ENCODE measurements around the gene TMEM17. TPM values are rescaled to one million over a fixed set of nuclear protein-coding genes. Genes with fewer than 3 reads are reported as not detected.

The TMEM17 gene
- total RNA-seq, 3 donors from 2014 or later = 0.08 to 0.15 TPM; not detected in 1

DNA sequence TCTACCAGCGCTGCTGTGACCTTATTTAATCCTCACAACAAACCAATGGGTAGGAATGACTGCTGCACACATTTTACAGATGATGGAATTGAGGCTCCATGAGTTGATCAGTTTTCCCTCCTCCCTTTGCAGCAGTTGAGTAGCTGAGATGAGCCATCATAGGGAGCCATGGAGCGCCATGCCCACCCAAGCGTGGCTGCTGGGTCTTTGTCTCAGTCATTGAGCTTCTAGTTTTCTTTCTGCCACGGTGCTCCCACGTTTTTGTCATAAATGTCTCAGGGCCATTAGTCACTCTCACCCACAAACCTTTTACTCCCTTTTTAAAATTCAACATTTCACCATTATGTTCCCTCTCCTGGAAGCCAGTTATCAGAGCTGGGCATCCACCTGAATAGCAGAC lies 45.8 kb downstream of the TMEM17 start:
- Mint-ChIP-seq H3K4me1 (ENCODE audit: low read depth) (peaks cover 2% of the 10 kb centered on the region), H3K36me3 (ENCODE audit: insufficient read depth) (no peaks in the 10 kb centered on the region), H3K9me3 (no peaks in the 10 kb centered on the region), H3K4me3 (no peak overlapping the region), H3K27me3 (ENCODE audit: low read depth) (peaks cover 7% of the 10 kb centered on the region)
- DNase-seq = no peak
- ATAC-seq = no peak

DNA sequence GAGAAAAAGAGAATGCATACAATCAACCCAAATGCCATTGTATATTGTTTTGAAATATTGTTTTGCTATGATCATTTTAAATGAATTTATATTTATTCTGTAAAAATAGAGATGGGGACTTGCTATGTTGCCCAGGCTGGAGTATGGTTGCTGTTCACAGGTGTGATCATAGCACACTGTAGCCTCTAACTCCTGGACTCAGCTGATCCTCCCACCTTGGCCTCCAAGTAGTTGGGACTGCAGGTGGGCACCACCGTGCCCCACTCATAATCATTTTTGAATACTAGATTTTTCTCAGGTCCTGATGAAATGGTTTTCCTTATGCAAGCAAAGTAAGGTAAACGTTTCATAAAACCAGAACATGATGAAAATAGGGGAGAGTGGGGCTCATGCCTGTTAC lies 46.3 kb downstream of the TMEM17 start:
- no peaks in the 10 kb centered on the region for H3K36me3 Mint-ChIP-seq (ENCODE audit: insufficient read depth)
- peaks cover 2% of the 10 kb centered on the region for H3K4me1 Mint-ChIP-seq (ENCODE audit: low read depth)
- no peaks in the 10 kb centered on the region for H3K9me3 Mint-ChIP-seq
- no peak overlapping the region for H3K4me3 Mint-ChIP-seq
- ATAC-seq (no peak), DNase-seq (no peak)
- peaks cover 7% of the 10 kb centered on the region for H3K27me3 Mint-ChIP-seq (ENCODE audit: low read depth)

DNA sequence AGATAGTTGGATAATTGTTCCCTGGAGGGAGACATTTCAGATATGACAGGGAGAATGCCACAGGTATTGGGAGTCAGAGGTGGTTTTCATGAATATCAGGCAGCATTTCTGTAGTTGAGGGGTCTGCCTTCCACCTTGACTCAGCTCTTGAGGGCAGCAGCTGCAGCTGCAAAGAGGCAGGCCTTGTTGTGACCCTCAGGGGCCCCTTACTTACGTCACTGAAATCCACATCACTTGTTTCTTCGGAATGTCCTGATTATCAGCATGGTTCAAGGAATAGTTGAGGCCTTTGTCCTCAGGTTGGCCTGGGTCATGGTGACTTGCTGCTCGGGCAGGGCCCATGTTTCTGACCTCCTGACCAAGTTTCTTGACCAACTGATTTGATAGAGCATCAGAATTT lies 46.9 kb downstream of the TMEM17 start:
- Mint-ChIP-seq H3K4me3 (no peak overlapping the region), H3K9me3 (no peaks in the 10 kb centered on the region), H3K27me3 (ENCODE audit: low read depth) (peaks cover 7% of the 10 kb centered on the region), H3K36me3 (ENCODE audit: insufficient read depth) (no peaks in the 10 kb centered on the region), H3K4me1 (ENCODE audit: low read depth) (peaks cover 2% of the 10 kb centered on the region)
- DNase-seq (no peak), ATAC-seq (no peak)

DNA sequence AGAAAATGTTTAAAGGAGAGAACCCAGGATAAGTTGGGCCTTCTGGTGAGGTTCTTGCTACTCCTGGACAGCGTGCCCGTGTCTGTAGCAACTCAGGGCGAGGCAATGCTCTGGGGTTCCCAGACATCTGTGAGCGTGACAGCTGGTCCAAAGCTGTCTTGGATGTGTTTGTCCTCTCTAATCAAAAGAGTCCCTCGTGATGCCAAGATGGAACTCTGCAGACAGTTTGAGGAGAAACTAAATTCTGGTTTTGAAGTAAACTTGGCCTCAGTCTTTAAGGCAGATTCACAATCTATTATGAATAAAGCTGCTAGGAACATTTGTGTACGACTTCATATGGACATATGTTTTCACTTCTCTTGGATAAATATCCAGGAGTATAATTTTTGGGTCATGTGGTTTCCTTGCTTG lies 47.3 kb downstream of the TMEM17 start:
- DNase-seq (no peak), ATAC-seq (no peak)
- Mint-ChIP-seq H3K4me1 (ENCODE audit: low read depth) (peaks cover 2% of the 10 kb centered on the region), H3K36me3 (ENCODE audit: insufficient read depth) (no peaks in the 10 kb centered on the region), H3K27me3 (ENCODE audit: low read depth) (peaks cover 7% of the 10 kb centered on the region), H3K4me3 (no peak overlapping the region), H3K9me3 (no peaks in the 10 kb centered on the region)

DNA sequence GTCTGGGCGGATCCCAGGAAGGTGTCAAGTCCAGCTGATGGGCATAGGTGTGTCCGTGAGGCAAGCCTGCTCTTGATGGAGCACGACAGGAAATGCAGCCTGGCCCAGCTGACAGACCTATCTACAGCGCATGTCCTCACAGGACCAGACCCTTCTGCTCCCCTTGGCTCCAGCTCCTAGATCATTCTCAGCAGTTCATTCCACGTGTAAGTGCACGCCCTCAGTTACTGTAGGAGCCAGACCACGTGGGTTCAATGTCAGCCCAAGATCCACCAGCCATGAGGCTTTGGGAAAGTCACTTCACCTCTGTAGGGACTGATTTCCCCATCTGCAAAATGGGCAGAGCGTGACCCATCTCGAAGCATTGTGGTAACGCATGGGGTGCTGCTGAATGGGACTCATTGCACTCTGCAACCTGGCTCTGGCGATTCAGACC lies 47.8 kb downstream of the TMEM17 start:
- Mint-ChIP-seq H3K36me3 (ENCODE audit: insufficient read depth) (no peaks in the 10 kb centered on the region), H3K4me3 (no peak overlapping the region), H3K27me3 (ENCODE audit: low read depth) (peaks cover 7% of the 10 kb centered on the region), H3K9me3 (no peaks in the 10 kb centered on the region), H3K4me1 (ENCODE audit: low read depth) (peaks cover 2% of the 10 kb centered on the region)
- DNase-seq (no peak), ATAC-seq (no peak)

DNA sequence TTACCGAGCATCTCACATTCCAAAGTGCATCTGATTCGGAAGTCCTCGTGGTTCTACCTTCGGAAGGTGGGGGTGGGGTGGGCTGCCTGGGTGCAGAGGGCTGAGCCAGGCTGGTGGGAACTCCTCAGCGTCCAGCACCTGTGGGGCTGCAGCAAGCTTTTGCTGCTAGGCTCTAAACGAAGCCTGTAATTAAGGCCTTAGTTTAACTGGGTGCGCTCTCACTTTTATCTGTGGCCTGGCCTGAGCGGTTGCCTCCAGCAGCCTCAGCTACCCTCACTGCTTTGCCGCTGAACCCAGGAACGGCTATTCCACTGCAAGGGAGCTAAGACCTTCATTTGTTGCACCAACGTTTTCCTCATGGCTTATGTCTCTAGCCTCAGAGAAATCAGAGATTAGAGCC lies 48.4 kb downstream of the TMEM17 start:
- DNase-seq = no peak
- no peaks in the 10 kb centered on the region for H3K9me3 Mint-ChIP-seq
- H3K27me3 Mint-ChIP-seq (ENCODE audit: low read depth) = peaks cover 7% of the 10 kb centered on the region
- peak overlapping the region; percentile 42 for H3K4me3 Mint-ChIP-seq
- ATAC-seq = no peak
- no peaks in the 10 kb centered on the region for H3K36me3 Mint-ChIP-seq (ENCODE audit: insufficient read depth)
- peaks cover 2% of the 10 kb centered on the region for H3K4me1 Mint-ChIP-seq (ENCODE audit: low read depth)

DNA sequence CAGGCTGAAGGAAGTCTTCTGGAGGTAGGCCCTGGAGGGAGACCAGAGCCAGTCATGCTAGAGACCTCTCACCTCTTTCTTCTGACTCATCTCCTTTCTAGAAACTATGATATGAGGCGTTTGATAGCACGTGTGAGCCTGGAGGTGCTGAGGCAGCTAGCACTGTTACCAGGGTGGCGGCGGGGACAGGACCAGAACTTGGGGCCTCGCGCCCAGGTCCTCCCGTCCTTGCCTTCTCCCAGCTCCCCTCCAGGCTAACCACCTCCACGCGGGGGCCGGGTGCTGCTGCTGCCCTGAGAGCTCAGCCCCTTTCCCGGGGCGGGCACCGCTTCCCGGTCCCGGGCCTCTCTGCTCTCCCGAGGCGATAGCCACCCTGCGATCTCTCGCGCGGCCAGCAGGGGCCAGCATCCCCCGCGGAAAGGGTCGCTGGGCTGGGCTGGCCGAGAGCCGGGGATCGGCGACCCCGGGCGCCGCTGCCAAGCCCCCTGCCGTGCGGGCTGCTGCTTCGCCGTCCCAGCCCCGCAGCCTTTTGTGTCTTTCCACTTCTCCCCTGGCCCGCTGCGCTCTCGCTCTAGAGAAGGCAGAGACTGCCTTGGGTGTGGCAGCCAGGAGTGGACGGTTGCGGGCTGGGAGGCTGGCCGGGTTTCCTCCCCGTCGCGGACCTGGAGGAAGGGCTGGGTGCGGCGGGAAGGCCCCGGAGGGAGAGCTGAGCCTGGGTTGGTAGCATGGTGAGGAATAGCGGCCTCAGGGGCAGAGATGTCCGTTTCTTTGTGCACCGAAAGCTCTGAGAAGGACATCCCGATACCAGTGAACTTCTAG lies 49.1 kb downstream of the TMEM17 start:
- Mint-ChIP-seq H3K36me3 (ENCODE audit: insufficient read depth) (no peaks in the 10 kb centered on the region), H3K27me3 (ENCODE audit: low read depth) (peaks cover 7% of the 10 kb centered on the region), H3K4me1 (ENCODE audit: low read depth) (peaks cover 2% of the 10 kb centered on the region), H3K9me3 (no peaks in the 10 kb centered on the region), H3K4me3 (peak overlapping the region; percentile 42)
- peak; percentile 61 for DNase-seq
- peak; percentile 89 to 91 for ATAC-seq

DNA sequence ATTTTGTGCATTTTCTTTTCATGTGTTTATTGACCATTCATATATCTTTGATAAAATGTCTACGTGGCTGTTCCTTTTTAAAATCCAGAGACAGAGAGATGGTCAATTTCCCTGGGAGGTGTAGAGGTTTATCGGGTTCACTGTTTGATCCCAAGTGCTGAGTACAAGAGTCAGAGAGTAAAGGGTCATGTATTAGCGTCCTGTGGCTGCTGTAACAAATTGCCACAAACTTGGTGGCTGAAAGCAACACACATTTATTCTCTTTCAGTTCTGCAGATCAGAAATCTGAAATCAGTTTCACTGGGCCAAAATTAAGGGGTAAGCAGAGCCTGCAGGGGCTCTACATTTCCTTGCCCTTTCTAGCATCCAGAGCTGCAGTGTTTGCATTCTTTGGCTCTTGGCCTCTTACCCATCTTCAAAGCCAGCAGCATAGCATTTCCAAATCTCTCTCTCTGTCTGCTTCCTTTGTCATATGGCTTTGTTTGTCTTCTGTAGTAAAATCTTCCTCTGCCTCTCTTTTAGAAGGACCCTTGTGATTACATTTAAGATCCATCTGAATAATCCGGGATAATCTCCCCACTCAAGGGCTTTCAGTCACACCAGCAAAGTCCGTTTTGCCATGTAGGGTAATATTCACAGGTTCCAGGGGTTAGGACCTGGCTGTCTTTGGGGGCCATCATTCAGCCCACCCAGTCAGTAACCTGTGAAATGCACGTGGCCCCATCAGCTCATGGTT lies 49.9 kb downstream of the TMEM17 start:
- no peak for ATAC-seq
- H3K9me3 Mint-ChIP-seq = no peaks in the 10 kb centered on the region
- no peak overlapping the region for H3K4me3 Mint-ChIP-seq
- no peaks in the 10 kb centered on the region for H3K36me3 Mint-ChIP-seq (ENCODE audit: insufficient read depth)
- peaks cover 2% of the 10 kb centered on the region for H3K4me1 Mint-ChIP-seq (ENCODE audit: low read depth)
- H3K27me3 Mint-ChIP-seq (ENCODE audit: low read depth) = peaks cover 7% of the 10 kb centered on the region
- no peak for DNase-seq

DNA sequence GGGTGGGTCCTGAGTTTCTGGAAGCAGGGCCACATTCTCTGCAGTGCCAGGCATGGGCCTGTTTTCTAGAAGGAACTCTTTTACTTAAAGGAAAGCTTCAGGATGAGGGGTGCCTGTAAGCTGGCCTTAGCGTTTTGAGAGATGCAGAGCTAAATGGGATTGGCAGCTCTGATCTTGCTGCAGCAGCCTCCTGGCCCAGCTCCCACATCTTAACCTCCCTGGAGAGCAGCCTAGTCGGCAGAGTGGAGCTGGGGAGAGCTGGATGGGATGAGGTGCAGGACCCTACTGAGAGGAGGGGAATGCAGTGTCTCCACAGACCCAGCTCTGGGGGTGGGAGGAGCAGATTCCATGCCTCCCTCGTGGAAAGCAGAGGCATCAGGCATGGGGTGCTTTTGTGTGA lies 52.0 kb downstream of the TMEM17 start:
- Mint-ChIP-seq H3K27me3 (ENCODE audit: low read depth) (peaks cover 7% of the 10 kb centered on the region), H3K4me3 (no peak overlapping the region), H3K9me3 (no peaks in the 10 kb centered on the region), H3K4me1 (ENCODE audit: low read depth) (peaks cover 2% of the 10 kb centered on the region), H3K36me3 (ENCODE audit: insufficient read depth) (no peaks in the 10 kb centered on the region)
- ATAC-seq = no peak
- DNase-seq = no peak

DNA sequence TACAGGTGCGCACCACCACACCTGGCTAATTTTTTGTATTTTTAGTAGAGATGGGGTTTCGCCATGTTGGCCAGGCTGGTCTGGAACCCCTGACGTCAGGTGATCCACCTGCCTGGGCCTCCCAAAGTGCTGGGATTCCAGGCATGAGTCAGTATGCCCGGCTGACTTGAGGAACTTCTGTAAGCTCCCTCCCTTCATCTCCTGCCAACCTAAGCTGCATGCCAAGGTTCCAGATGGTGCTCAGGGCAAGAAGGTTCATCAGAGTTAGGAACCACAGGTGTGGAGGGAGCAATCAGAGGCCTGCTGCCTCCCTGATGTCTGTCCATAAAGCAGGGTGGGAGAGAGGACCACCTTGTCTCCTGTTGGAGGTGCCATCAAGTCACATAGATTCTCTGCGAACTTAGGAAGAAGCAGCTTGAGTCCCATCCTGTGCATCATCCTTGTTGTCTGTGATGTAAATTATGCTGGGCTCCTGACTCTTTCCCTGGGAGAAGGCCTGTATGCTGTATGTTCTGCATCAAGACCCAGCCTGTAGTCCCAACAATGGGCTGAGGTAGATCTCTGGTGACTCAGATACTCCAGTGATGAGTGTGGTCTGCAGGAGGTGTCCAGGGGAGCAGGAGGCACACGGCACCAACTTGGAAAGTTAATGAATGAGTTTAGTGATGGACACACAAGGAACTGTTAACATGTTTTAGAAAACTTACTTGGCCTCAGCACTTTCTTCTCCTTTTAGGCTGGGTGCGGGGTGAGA lies 53.1 kb downstream of the TMEM17 start:
- no peaks in the 10 kb centered on the region for H3K9me3 Mint-ChIP-seq
- peaks cover 7% of the 10 kb centered on the region for H3K27me3 Mint-ChIP-seq (ENCODE audit: low read depth)
- peaks cover 2% of the 10 kb centered on the region for H3K4me1 Mint-ChIP-seq (ENCODE audit: low read depth)
- DNase-seq = no peak
- H3K4me3 Mint-ChIP-seq = no peak overlapping the region
- H3K36me3 Mint-ChIP-seq (ENCODE audit: insufficient read depth) = no peaks in the 10 kb centered on the region
- ATAC-seq = no peak

DNA sequence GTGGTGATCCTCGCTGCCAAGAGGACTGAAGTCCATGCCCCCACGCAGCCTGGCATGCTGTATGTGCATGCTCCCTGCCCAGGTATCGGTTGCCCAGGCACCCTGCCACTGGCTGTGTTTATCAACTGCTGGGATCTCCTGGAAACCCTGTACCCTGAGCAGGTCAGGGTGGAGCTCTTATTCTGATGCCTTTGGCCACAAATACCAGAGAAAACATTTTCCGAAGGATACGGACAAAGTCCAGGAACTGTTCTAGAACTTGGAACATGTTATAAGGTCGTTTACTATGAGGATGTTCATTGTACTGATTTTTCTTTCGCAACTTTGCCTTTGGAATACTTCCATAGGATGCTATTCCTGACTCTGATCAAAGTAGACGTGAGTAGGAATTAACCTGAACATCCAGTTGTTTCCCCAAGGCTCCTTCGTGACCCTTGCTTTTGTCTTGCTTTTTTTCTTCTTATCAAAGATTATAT lies 55.2 kb downstream of the TMEM17 start:
- Mint-ChIP-seq H3K4me1 (ENCODE audit: low read depth) (no peaks in the 10 kb centered on the region), H3K9me3 (no peaks in the 10 kb centered on the region), H3K36me3 (ENCODE audit: insufficient read depth) (no peaks in the 10 kb centered on the region), H3K4me3 (no peak overlapping the region), H3K27me3 (ENCODE audit: low read depth) (peaks cover 1% of the 10 kb centered on the region)
- no peak for DNase-seq
- ATAC-seq = no peak

Other genes starting within 250 kb of the TMEM17 start
- gene EHBP1, start 199.5 kb upstream of the TMEM17 start, total RNA-seq = 10 to 100 TPM; 19.8 to 21.4 (median 20.2) TPM

Data from activated T-cell treated with anti-CD3 and anti-CD28 coated beads, Interleukin-2, amount 50 U/mL, for 4 hours (primary cell).